HepG2 (cell line): Measurements from ENCODE around the gene SDK1. TPM values are rescaled to one million over a fixed set of nuclear protein-coding genes. Genes with fewer than 3 reads are reported as not detected.
"Not testable (repeated sequence)": the region's sequence is repeated elsewhere in the genome, so short reads cannot be mapped to it uniquely, and the experiment has no call there.

Source experiments
- ATAC-seq: fragments of 200-7000 bp; cut with Tn5 transposase; 3 replicates; pipeline ENCODE4 v1.9.1; 2020; ENCODE audit warnings: mild to moderate bottlenecking, moderate library complexity
- BruUV-seq: library from RNA; stranded (reverse); fragments of 400-500 nt; replicated peaks from 2 replicates; lab custom pipeline; 2021; lab: Mats Ljungman, UMichigan
- CTCF ChIA-PET: fragments of 300-600 bp; formaldehyde crosslinking; extraction: SDS; loops from one replicate; lab custom pipeline; 2021; ENCODE audit warnings: low total read pairs, inconsistent platforms, low intra/inter-chr PET ratio; lab: Yijun Ruan, JAX
- POLR2A ChIA-PET: fragments of 350-600 bp; sonication (Branson Sonifier 250); formaldehyde crosslinking; loops from one replicate; lab custom pipeline; 2020; ENCODE audit warnings: antibody characterized with exemption, inconsistent platforms; lab: Yijun Ruan, JAX
- DNase-seq: peaks from one replicate; pipeline ENCODE4 v3.0.0-alpha.2; 2015; ENCODE audit warnings: low spot score
- FAIRE-seq: peaks from 3 replicates; lab custom pipeline; 2011; peaks lifted over from hg19 to GRCh38; lab: Jason Lieb, UNC
- H2AFZ ChIP-seq: one replicate; pipeline ENCODE4 v1.6.1; 2011; ENCODE audit warnings: low read length, inconsistent platforms
- H3K27ac ChIP-seq: fragments of 300-600 bp; 3 replicates; pipeline ENCODE4 v1.8.0; 2011; ENCODE audit warnings: mixed run types, mild to moderate bottlenecking, mixed read lengths, low read length, inconsistent platforms; ENCODE audit not compliant: insufficient read depth; ENCODE audit errors: extremely low read length
- H3K27me3 ChIP-seq, 2 experiments: fragments of 200-600 bp in 1 of 2; 2 replicates in 1 of 2; 3 replicates in 1 of 2; pipeline versions ENCODE4 v1.6.0 to v1.8.0; 2011; ENCODE audit warnings: low read length in 2 of 2, mild to moderate bottlenecking in 2 of 2, moderate library complexity in 2 of 2, inconsistent platforms in 1 of 2; ENCODE audit not compliant: insufficient read depth in 2 of 2, control insufficient read depth in 1 of 2
- H3K36me3 ChIP-seq, 2 experiments: fragments of 200-600 bp in 1 of 2; replicated peaks in 1 of 2; 2 replicates in 1 of 2; 3 replicates in 1 of 2; pipeline versions ENCODE4 v1.5.1 to v1.8.0; 2011; ENCODE audit warnings: low read length in 2 of 2, inconsistent platforms in 1 of 2; ENCODE audit not compliant: insufficient read depth in 2 of 2, control insufficient read depth in 1 of 2
- H3K4me1 ChIP-seq: 2 replicates; pipeline ENCODE4 v1.5.1; 2012; ENCODE audit warnings: low read length, inconsistent platforms; ENCODE audit not compliant: insufficient read depth
- H3K4me2 ChIP-seq: 2 replicates; pipeline ENCODE4 v1.6.0; 2011; ENCODE audit warnings: low read depth, low read length, inconsistent platforms
- H3K4me3 ChIP-seq, 3 experiments: fragments of 200-600 bp in 1 of 3; sonication (generic), shearing (Covaris generic) in 1 of 3; replicated peaks in 1 of 3; 2 replicates each; pipeline ENCODE4 v1.5.1; 2011 to 2016; ENCODE audit warnings: low read length in 3 of 3, inconsistent platforms in 2 of 3, low read depth in 2 of 3, mild to moderate bottlenecking in 2 of 3, control low read depth in 1 of 3, mixed read lengths in 1 of 3; ENCODE audit not compliant: insufficient read depth in 1 of 3
- H3K79me2 ChIP-seq: one replicate; pipeline ENCODE4 v1.6.1; 2011; ENCODE audit warnings: low read length, inconsistent platforms; ENCODE audit not compliant: insufficient read depth
- H3K9ac ChIP-seq: 2 replicates; pipeline ENCODE4 v1.6.0; 2011; ENCODE audit warnings: mild to moderate bottlenecking, low read depth, low read length, inconsistent platforms; ENCODE audit not compliant: insufficient read depth
- H3K9me3 ChIP-seq: 2 replicates; pipeline ENCODE4 v1.5.1; 2012; ENCODE audit warnings: mild to moderate bottlenecking, low read length
- H4K20me1 ChIP-seq: 2 replicates; pipeline ENCODE4 v1.6.0; 2011; ENCODE audit warnings: inconsistent platforms, mild to moderate bottlenecking, low read length, moderate library complexity; ENCODE audit not compliant: insufficient read depth
- FOXK1 ChIP-seq: sonication (generic); formaldehyde crosslinking; IDR thresholded peaks from 2 replicates; pipeline ENCODE4 v1.4.0; 2020; ENCODE audit warnings: low read depth, missing genetic modification reagents, borderline replicate concordance
- KLF9 ChIP-seq: IDR thresholded peaks from 2 replicates; pipeline ENCODE4 v1.6.1; 2016; ENCODE audit warnings: low read depth
- MAZ ChIP-seq, 2 experiments: sonication (generic) in 1 of 2; formaldehyde crosslinking in 1 of 2; IDR thresholded peaks; 2 replicates each; pipeline versions ENCODE4 v1.5.0 to v1.6.1; 2012 to 2020; ENCODE audit warnings: low read depth in 2 of 2, mild to moderate bottlenecking in 2 of 2, borderline replicate concordance in 1 of 2, improper control_type of control experiment in 1 of 2, low read length in 1 of 2, missing genetic modification reagents in 1 of 2, moderate library complexity in 1 of 2
- PCBP1 ChIP-seq: fragments of 200-400 bp; formaldehyde crosslinking; IDR thresholded peaks from 2 replicates; pipeline ENCODE4 v1.6.1; 2017; ENCODE audit warnings: mild to moderate bottlenecking, low read depth, low read length, borderline replicate concordance
- ZBTB42 ChIP-seq: sonication (generic); formaldehyde crosslinking; IDR thresholded peaks from 2 replicates; pipeline ENCODE4 v1.5.0; 2020; ENCODE audit warnings: mild to moderate bottlenecking, missing genetic modification reagents
- ZNF230 ChIP-seq: sonication (generic); formaldehyde crosslinking; IDR thresholded peaks from 2 replicates; pipeline ENCODE4 v1.4.0; 2020; ENCODE audit warnings: mild to moderate bottlenecking, missing genetic modification reagents
- ZNF674 ChIP-seq: sonication (generic); formaldehyde crosslinking; IDR thresholded peaks from 2 replicates; pipeline ENCODE4 v1.5.0; 2020; ENCODE audit warnings: low read depth, mild to moderate bottlenecking, missing genetic modification reagents
- ZNF678 ChIP-seq: sonication (generic); formaldehyde crosslinking; IDR thresholded peaks from 2 replicates; pipeline ENCODE4 v1.4.0; 2020; ENCODE audit warnings: mild to moderate bottlenecking, missing genetic modification reagents
- WGBS: methylation state at CpG from one replicate; pipeline ENCODE4 v1.1.6; 2017; ENCODE audit warnings: low lambda C conversion rate; 5-methylcytosine and 5-hydroxymethylcytosine counted together
- in situ Hi-C: cut with HindIII; loops from 2 replicates; pipeline ENCODE4 v1.10.0; 2017; ENCODE audit warnings: low pct_unique_long_range_greater_than_20kb; ENCODE audit not compliant: extremely low pct_ligation_motif_present
- intact Hi-C: fragments of 100-400 bp; cut with micrococcal nuclease; formaldehyde crosslinking; loops from one replicate; pipeline ENCODE4 v1.10.0; 2022; ENCODE audit not compliant: unreplicated experiment
- polyA plus RNA-seq, 8 experiments: library from polyadenylated mRNA; depleted of rRNA in 3 of 8; stranded (reverse) in 7 of 8; unstranded in 1 of 8; fragments of >200 nt; fragmentation: Illumina TruSeq in 4 of 8; extraction: Trizol in 4 of 8; gene quantifications; 2 replicates each; pipeline versions ENCODE4 v1.2.1 to v1.2.3, GENCODE V29; 2011 to 2016; ENCODE audit warnings: low read depth in 4 of 8, missing spikeins in 1 of 8, mixed read lengths in 1 of 8; ENCODE audit not compliant: insufficient read depth in 1 of 8
- total RNA-seq, 5 experiments: library from RNA; depleted of rRNA; stranded (reverse); fragments of >200 nt; fragmentation: Illumina TruSeq; extraction: Trizol; gene quantifications; 2 replicates each; pipeline ENCODE4 v1.2.3, GENCODE V29; 2016; ENCODE audit warnings: low read depth in 1 of 5
- TF ChIP-seq, protein P1 (sequence below): sonication (generic); formaldehyde crosslinking; IDR thresholded peaks from 2 replicates; pipeline ENCODE4 v1.4.0; 2020; ENCODE audit warnings: missing genetic modification reagents

SDK1 gene
- total and polyA plus RNA-seq, 2 of the 13 experiments (the other 11 are each of a cell fraction or from before 2014, with no cell fraction given): 0.35 to 2.4 TPM

DNA sequence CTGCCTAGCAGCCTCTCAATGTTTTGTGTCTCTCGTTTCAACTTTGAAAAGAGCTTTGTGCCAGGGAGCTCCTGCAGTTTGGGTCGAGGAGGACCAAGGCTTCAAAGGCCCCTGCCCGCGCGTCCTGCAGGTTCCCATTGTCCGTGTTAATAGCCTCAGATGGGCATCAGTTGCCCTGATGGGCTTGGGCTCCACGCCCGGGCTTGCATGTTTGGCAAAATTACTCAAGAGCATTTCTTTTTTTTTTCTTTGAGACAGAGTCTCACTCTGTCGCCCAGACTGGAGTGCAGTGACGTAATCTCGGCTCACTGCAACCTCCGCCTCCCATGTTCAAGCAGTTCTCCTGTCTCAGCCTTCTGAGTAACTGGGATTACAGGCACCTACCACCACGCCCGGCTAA, 636.6 kb downstream of the SDK1 start:
- DNase-seq: no peak
- WGBS: 92% methylated on average over 13 of the region's 14 CpGs
- Histone ChIP-seq H3K9ac (no peak overlapping the region), H3K79me2 (no peaks in the 10 kb centered on the region), H3K4me3 (no peak overlapping the region), H4K20me1 (no peaks in the 10 kb centered on the region), H3K27ac (no peak overlapping the region), H2AFZ (no peak overlapping the region), H3K27me3 (no peaks in the 10 kb centered on the region), H3K36me3 (no peaks in the 10 kb centered on the region), H3K9me3 (no peaks in the 10 kb centered on the region), H3K4me1 (peaks cover 6% of the 10 kb centered on the region), H3K4me2 (no peak overlapping the region)
- in situ Hi-C loops (no loop called here), intact Hi-C loops (no loop called here)
- TF ChIP-seq PCBP1 (no peak), ZNF674 (CRISPR knock-in tag) (no peak), ZNF230 (no peak), KLF9 (CRISPR knock-in tag) (no peak), ZNF678 (no peak), MAZ (IDR thresholded peaks at IDR 0.05; ENCODE audit: borderline replicate concordance, low read depth, low read length) (no peak), MAZ (CRISPR knock-in tag; IDR thresholded peaks at IDR 0.05; ENCODE audit: low read depth) (no peak), ZBTB42 (no peak), FOXK1 (CRISPR knock-in tag) (no peak)
- TF ChIP-seq, protein P1, sequence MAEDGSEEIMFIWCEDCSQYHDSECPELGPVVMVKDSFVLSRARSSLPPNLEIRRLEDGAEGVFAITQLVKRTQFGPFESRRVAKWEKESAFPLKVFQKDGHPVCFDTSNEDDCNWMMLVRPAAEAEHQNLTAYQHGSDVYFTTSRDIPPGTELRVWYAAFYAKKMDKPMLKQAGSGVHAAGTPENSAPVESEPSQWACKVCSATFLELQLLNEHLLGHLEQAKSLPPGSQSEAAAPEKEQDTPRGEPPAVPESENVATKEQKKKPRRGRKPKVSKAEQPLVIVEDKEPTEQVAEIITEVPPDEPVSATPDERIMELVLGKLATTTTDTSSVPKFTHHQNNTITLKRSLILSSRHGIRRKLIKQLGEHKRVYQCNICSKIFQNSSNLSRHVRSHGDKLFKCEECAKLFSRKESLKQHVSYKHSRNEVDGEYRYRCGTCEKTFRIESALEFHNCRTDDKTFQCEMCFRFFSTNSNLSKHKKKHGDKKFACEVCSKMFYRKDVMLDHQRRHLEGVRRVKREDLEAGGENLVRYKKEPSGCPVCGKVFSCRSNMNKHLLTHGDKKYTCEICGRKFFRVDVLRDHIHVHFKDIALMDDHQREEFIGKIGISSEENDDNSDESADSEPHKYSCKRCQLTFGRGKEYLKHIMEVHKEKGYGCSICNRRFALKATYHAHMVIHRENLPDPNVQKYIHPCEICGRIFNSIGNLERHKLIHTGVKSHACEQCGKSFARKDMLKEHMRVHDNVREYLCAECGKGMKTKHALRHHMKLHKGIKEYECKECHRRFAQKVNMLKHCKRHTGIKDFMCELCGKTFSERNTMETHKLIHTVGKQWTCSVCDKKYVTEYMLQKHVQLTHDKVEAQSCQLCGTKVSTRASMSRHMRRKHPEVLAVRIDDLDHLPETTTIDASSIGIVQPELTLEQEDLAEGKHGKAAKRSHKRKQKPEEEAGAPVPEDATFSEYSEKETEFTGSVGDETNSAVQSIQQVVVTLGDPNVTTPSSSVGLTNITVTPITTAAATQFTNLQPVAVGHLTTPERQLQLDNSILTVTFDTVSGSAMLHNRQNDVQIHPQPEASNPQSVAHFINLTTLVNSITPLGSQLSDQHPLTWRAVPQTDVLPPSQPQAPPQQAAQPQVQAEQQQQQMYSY: no peak
- POLR2A ChIA-PET: no interaction called here
- ATAC-seq: no peak
- BruUV-seq: no TSS peak
- CTCF ChIA-PET: no interaction called here
- no peak for FAIRE-seq

DNA sequence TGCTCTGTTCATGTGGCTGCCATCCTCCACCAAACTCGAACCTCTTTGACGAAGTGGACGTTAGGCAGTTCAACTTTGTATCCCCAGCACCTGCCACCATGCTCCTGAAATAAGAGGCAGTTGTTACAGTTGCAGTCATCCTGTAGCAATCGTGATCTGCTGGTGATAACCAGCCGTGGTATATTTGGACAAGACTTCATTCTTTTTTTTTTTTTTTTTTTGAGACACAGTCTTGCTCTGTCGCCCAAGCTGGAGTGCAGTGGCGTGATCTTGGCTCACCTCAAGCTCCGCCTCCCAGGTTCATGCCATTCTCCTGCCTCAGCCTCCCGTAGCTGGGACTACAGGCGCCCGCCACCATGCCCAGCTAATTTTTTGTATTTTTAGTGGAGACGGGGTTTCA, 640.7 kb downstream of the SDK1 start:
- H3K4me2 ChIP-seq, H3K36me3 ChIP-seq, POLR2A ChIA-PET, intact Hi-C loops, H4K20me1 ChIP-seq, in situ Hi-C loops, CTCF ChIA-PET, H3K9ac ChIP-seq, DNase-seq, H2AFZ ChIP-seq, H3K4me3 ChIP-seq, H3K27me3 ChIP-seq, H3K79me2 ChIP-seq, ATAC-seq, FAIRE-seq, H3K9me3 ChIP-seq, H3K27ac ChIP-seq, BruUV-seq: not testable (repeated sequence)
- 96% methylated on average over 12 of the region's 12 CpGs for WGBS
- peaks cover 31% of the 10 kb centered on the region for H3K4me1 ChIP-seq
